ENCODE measurements around the gene IL15. TPM values are rescaled to one million over a fixed set of nuclear protein-coding genes. Genes with fewer than 3 reads are reported as not detected.

Gene IL15
- total RNA-seq, 1 donor from 2014 or later = 0.77 TPM

- no peak overlapping the region for H3K4me3 Mint-ChIP-seq
- no peaks in the 10 kb centered on the region for H3K4me1 Mint-ChIP-seq (ENCODE audit: unreplicated experiment)
- TF ChIP-seq, protein P1, sequence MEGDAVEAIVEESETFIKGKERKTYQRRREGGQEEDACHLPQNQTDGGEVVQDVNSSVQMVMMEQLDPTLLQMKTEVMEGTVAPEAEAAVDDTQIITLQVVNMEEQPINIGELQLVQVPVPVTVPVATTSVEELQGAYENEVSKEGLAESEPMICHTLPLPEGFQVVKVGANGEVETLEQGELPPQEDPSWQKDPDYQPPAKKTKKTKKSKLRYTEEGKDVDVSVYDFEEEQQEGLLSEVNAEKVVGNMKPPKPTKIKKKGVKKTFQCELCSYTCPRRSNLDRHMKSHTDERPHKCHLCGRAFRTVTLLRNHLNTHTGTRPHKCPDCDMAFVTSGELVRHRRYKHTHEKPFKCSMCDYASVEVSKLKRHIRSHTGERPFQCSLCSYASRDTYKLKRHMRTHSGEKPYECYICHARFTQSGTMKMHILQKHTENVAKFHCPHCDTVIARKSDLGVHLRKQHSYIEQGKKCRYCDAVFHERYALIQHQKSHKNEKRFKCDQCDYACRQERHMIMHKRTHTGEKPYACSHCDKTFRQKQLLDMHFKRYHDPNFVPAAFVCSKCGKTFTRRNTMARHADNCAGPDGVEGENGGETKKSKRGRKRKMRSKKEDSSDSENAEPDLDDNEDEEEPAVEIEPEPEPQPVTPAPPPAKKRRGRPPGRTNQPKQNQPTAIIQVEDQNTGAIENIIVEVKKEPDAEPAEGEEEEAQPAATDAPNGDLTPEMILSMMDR (conservative IDR thresholded peaks at IDR 0.05) = no peak
- no peak overlapping the region for H3K27ac Mint-ChIP-seq
- H3K9me3 Mint-ChIP-seq = peaks cover 5% of the 10 kb centered on the region
- no peak for DNase-seq (ENCODE audit: extremely low spot score, unreplicated experiment)
- H3K27me3 Mint-ChIP-seq = no peaks in the 10 kb centered on the region
- H3K36me3 Mint-ChIP-seq = no peaks in the 10 kb centered on the region
Measured at GRCh38 chr4:141703497-141703896, 67.1 kb downstream of the IL15 start.

GRCh38 chr4:141705048-141705746 is 68.8 kb downstream of the IL15 start:
- peaks cover 5% of the 10 kb centered on the region for H3K9me3 Mint-ChIP-seq
- TF ChIP-seq, protein P1 (conservative IDR thresholded peaks at IDR 0.05) = no peak
- no peaks in the 10 kb centered on the region for H3K36me3 Mint-ChIP-seq
- H3K27ac Mint-ChIP-seq = no peak overlapping the region
- no peaks in the 10 kb centered on the region for H3K4me1 Mint-ChIP-seq (ENCODE audit: unreplicated experiment)
- H3K27me3 Mint-ChIP-seq = no peaks in the 10 kb centered on the region
- H3K4me3 Mint-ChIP-seq = no peak overlapping the region
- no peak for DNase-seq (ENCODE audit: extremely low spot score, unreplicated experiment)

GRCh38 chr4:141705747-141706377 is 69.5 kb downstream of the IL15 start:
- peaks cover 5% of the 10 kb centered on the region for H3K9me3 Mint-ChIP-seq
- H3K27me3 Mint-ChIP-seq = no peaks in the 10 kb centered on the region
- no peaks in the 10 kb centered on the region for H3K36me3 Mint-ChIP-seq
- H3K27ac Mint-ChIP-seq = no peak overlapping the region
- TF ChIP-seq, protein P1 (conservative IDR thresholded peaks at IDR 0.05) = no peak
- no peaks in the 10 kb centered on the region for H3K4me1 Mint-ChIP-seq (ENCODE audit: unreplicated experiment)
- no peak overlapping the region for H3K4me3 Mint-ChIP-seq
- DNase-seq (ENCODE audit: extremely low spot score, unreplicated experiment) = no peak

DNA sequence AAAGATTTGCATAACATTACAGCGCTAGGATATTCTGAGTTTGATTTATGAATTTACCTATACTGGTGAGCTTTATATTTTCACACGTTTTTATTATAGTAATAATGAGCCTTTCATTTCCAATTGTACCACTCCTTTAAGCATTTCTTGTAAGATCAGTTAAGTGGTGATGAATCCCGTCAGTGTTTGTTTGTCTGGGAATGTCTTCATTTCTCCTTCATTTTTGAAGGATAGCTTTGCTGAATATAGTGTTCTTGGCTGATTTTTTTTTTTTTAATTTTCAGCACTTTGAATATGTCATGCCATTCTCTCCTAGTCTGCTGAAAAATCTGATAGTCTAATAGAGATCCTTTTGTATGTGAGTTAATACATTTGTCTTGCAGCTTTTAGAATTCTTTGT is 70.1 kb downstream of the IL15 start:
- Mint-ChIP-seq H3K9me3 (peaks cover 5% of the 10 kb centered on the region), H3K27ac (no peak overlapping the region), H3K36me3 (no peaks in the 10 kb centered on the region), H3K4me1 (ENCODE audit: unreplicated experiment) (no peaks in the 10 kb centered on the region), H3K4me3 (no peak overlapping the region), H3K27me3 (no peaks in the 10 kb centered on the region)
- no peak for DNase-seq (ENCODE audit: extremely low spot score, unreplicated experiment)
- TF ChIP-seq, protein P1 (conservative IDR thresholded peaks at IDR 0.05) = no peak

DNA sequence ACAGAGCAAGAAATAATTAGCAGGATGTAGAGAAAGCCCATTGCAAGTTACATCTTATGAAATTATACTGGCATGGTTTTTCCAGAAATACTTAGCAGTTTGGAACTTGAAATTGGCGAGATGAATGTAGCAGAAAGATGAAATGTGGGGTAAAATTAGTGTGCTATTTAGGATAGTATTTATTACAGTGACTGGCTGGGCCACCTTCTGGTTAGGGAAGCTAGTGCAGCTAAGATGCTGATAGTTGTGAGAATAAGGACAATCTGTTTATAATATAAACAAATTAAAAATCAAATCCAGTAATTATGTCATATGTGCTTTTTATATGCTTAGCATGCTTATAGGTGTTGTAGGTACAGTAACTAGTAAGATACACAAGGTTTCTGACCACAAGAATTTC is 74.8 kb downstream of the IL15 start:
- no peak overlapping the region for H3K27ac Mint-ChIP-seq
- DNase-seq (ENCODE audit: extremely low spot score, unreplicated experiment) = no peak

More for the DNA sequence above, 74.8 kb downstream of the IL15 start:
- Mint-ChIP-seq H3K9me3 (peaks cover 5% of the 10 kb centered on the region), H3K4me1 (ENCODE audit: unreplicated experiment) (no peaks in the 10 kb centered on the region), H3K4me3 (no peak overlapping the region), H3K27me3 (no peaks in the 10 kb centered on the region), H3K36me3 (no peaks in the 10 kb centered on the region)
- TF ChIP-seq, protein P1 (conservative IDR thresholded peaks at IDR 0.05) = peak; percentile 74
